Embryonic facial prominence (tissue), 1 donor: ENCODE data around the gene NLRP13.
"Not testable (repeated sequence)": the region's sequence is repeated elsewhere in the genome, so short reads cannot be mapped to it uniquely, and the experiment has no call there.

ENCODE experiments used
- DNase-seq: peaks from one replicate; pipeline ENCODE4 v3.0.0-alpha.2; 2016; ENCODE audit errors: extremely low spot score

Gene NLRP13, protein sequence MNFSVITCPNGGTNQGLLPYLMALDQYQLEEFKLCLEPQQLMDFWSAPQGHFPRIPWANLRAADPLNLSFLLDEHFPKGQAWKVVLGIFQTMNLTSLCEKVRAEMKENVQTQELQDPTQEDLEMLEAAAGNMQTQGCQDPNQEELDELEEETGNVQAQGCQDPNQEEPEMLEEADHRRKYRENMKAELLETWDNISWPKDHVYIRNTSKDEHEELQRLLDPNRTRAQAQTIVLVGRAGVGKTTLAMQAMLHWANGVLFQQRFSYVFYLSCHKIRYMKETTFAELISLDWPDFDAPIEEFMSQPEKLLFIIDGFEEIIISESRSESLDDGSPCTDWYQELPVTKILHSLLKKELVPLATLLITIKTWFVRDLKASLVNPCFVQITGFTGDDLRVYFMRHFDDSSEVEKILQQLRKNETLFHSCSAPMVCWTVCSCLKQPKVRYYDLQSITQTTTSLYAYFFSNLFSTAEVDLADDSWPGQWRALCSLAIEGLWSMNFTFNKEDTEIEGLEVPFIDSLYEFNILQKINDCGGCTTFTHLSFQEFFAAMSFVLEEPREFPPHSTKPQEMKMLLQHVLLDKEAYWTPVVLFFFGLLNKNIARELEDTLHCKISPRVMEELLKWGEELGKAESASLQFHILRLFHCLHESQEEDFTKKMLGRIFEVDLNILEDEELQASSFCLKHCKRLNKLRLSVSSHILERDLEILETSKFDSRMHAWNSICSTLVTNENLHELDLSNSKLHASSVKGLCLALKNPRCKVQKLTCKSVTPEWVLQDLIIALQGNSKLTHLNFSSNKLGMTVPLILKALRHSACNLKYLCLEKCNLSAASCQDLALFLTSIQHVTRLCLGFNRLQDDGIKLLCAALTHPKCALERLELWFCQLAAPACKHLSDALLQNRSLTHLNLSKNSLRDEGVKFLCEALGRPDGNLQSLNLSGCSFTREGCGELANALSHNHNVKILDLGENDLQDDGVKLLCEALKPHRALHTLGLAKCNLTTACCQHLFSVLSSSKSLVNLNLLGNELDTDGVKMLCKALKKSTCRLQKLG

DNA sequence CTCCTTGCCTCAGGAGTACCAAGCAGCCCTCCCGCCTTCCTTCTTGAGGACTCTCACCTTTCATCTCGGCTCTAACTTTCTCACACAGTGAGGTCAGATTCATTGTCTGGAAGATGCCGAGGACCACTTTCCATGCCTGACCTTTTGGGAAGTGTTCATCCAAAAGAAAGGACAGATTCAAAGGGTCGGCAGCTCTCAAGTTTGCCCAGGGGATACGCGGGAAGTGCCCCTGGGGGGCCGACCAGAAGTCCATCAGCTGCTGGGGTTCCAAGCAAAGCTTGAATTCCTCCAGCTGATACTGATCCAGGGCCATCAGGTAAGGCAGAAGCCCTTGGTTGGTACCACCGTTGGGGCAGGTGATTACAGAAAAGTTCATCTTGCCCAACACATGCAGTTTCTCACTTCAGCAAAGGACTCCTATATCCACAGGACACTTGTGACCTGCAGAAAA is at the start of gene NLRP13:
NLRP13 (minus strand) TSS at position 401 of the 451 bp plus-strand sequence; CDS start at position 376, 25 bp downstream.
- no peak for DNase-seq

DNA sequence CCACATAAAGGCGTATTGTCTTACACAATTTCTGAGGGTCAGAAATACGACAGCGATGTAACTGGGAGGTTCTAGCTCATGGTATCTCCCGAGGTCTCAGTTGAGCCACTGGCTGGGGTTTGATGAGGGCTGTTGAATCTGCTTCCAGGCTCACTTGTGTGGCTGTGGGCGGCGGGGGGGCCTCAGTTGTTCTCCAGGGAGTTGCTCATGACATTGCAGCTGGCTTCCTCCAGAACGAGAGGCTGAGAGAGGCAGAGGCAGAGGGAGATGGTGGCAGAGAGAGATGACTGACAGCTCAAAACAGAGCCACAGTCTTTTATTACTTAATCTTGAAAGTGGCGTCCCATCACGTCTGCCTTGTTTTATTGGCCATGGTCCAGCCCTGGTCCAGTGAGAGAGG is 48.3 kb upstream of the NLRP13 start:
- no peak for DNase-seq

DNA sequence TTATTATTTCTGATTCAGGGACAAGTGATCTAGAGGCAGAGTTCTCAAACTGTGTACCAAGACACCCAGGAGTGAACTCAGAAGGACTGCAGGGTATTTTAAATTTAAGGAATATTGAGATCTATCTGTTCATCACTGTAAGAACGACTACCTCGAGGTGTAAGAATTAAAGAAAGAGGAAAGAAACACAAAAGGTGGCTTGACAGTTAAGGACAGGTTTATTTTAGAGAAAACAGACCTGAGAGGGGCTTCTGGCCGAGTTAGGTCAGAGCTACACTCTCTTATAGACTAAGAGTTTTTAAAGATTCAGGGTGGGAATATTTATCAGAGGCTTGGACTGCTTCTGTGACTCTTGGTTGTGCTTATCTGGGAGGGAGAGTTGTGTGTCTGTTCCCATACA is 41.8 kb upstream of the NLRP13 start:
- no peak for DNase-seq

DNA sequence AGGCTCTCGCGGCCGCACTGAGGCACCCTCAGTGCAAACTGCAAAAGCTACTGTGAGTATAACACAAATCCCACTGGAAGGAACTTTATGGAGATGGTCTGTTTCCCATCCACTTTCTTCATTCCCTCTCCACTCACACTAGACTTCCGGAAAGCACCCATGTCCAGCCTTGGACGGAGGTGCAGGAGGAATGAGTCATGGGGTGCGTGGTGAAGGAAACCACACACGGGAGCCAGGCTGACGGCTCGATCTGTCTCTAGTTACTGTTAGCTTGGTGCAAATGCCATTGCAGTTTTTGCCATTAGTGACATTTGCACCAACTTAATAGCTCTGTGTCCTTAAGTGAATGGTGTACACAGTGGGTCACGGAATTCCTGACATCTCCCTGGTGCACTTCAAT is 30.1 kb upstream of the NLRP13 start:
- no peak for DNase-seq

DNA sequence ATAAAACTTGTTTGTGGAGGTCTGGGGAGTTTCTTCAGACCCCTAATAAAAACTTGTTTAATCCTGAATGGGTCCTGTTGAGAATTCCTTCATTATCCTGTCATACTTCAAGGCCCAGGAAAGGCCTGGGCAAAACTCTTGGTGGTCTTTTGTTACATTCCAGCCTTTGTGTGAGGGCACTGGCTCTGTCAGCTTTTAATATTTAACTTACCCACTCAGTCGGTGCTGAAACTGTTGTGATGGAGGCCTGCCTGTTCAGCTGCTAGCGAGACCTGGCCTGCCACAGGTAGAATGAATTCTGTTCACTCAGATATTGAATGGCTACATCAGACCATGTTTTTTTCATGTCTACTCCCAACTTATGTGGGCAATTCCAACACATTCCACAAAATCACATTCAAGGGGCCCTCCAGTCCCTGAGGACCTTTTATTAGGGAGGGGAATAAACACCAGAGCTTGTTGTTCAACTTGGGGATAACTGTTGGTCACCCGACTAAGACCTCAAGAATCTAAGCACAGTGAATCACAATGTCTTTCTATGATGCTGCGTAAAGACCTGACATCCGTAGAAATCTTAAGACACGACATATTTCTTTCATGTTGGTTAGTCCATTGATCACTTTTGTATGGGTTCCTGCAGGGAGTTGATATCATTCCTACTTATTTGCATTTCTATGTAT is 28.0 kb upstream of the NLRP13 start:
- DNase-seq, result no peak

DNA sequence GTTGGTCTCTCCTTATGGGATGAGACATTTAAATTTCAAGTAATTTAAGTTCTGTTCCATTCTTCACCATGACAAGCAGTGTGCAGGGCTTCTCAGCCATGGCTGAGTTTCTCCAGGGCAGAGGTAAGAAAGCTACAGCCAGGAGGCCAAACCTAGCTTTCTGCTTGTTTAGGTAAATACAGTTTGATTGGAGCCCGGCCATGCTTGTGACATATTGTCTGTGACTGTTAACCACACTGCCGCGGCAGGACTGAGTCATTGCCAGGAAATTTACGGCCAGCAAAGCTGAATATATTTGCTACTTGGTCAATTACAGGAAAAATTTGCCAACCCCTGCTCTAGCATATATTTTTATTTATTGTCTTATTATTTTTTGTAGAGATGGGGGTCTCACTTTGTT is 26.2 kb upstream of the NLRP13 start:
- no peak for DNase-seq

DNA sequence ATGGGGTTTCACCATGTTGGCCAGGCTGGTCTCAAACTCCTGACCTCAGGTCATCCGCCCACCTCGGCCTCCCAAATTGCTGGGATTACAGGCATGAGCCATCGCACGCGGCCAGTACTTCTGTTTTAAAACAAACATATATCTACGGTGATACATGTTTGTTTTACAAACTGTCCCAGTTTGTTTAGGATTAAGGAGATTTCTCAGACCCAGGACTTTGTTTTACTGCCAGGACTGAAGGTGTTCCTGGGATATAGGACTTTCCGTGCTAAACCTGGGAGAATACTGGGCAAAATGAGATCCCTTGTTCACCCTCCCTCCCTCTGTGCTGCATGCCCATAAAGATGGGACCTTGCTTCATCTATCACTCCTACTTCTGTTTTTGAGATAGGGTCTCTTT is 24.3 kb upstream of the NLRP13 start:
- DNase-seq, result no peak

DNA sequence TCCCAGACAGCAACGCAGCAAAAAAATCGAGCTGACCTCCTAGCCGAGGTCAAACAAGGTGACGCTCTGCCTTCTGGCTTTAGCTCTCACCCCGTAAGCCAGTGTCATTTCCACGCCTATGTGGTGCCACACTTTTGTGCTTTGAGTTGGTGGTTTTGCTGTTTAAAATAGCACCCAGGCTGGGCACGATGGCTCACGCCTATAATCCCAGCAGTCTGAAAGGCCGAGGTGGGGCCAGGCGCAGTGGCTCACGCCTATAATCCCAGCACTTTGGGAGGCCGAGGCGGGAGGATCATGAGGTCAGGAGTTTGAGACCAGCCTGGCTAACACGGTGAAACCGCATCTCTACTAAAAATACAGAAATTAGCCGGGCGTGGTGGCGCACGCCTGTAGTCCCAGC is 18.4 kb upstream of the NLRP13 start:
- not testable (repeated sequence) for DNase-seq

DNA sequence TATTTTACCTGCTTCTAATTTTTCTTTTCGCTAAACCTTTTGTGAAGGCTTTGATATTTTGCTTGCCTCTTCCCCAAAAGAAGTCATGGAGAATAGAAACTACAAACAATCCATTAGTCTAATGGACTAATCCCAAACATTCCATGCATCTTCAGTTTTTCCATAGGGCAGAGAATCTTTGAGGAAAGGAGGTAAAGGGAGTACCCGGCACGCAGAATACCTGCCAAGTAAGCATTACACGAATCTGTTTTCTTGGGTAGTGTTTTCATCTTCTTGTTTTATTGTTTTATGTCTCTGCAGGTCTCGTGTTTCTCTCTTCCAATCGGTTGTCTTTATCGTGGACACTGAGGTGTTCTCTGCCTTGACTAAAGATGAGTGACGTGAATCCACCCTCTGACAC is 15.4 kb upstream of the NLRP13 start, which contains the start of gene NLRP8:
NLRP8 (plus strand) TSS at position 301 of the 400 bp plus-strand sequence.
- DNase-seq, result no peak

DNA sequence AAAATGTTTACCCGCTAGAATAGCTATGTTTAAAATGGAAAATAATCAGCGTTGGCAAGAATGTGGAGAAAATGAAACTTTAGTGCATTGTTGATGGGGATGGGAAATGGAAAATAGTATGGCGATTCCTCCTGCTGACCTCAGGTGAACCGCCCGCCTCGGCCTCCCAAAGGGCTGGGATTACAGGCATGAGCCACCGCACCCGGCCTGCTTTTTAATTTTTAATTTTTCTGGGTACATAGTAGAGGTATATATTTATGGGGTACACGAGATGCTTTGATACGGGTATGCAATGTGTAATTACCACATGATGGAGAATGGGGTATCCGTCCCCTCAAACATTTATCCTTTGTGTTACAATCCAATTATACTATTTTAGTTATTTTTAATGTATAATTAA is 8.2 kb upstream of the NLRP13 start:
- no peak for DNase-seq

DNA sequence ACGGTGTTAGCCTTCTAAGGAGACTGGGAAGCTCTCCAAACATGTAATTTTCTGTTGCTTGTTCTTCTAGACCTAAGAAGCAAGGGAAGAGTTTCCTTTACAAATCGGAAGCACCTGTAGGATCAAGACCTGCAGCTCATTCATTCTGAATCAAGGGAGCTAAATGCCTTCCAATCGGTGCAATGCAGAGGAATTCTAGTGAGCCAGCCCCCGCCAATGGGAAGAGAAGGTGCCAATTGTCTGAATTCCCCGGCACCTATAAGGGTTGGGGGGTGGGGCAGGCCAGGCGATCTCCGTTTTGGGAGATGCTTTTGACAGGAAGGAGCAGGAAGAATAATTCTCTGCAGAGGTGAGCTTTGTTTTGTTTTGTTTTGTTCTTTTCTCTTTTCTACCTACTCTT is 7.1 kb upstream of the NLRP13 start:
- no peak for DNase-seq

DNA sequence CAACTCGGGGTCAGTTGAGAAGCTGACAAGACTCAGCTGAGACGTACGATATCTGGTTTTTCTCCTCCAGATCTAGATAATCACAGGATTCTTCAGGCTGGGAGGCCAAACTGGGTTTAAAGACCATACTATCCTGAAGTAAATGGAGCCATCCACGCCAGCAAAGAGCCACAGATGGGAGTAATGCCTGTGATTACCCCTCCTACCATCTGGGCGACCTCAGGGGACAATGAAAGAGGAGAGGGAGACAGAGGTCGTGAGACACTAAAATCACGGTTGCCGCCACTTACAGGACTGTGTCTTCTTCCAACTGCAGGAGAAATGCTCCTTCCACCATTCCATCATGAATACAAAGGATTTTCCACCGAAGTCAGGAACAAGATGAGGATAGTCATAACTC is 3.1 kb upstream of the NLRP13 start:
- no peak for DNase-seq

DNA sequence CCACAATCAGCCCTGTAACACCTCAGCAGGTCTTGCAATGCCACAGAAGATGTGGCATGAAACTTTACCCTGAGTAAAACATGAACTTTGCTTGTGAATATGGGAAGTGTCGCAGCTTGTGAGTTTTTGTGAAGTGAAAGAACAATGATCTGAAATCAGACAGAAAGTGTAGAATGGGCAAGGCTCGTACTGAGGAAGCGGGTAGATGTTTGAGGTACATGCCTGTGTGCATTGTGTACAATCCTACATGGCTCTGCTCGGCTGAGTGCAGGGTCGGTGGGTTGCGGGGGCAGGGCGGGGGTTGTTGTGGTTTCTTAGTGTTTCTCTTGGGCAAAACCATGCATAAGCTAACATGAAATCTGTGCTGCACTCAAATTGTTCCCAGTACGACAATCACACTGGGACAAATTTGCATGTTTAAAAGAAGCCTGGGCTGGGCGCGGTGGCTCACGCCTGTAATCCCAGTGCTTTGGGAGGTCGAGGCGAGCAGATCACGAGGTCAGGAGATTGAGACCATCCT is 1.1 kb downstream of the NLRP13 start:
- DNase-seq, result no peak

DNA sequence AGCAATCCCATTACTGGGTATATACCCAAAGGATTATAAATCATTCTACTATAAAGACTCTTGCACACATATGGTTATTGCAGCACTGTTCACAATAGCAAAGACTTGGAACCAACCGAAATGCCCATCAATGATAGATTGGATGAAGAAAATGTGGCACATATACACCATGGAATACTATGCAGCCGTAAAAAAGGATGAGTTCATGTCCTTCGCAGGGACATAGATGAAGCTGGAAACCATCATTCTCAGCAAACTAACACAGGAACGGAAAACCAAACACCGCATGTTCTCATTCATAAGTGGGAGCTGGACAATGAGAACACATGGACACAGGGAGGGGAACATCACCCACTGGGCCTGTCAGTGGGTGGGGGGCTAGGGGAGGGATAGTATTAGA is 2.9 kb downstream of the NLRP13 start:
- DNase-seq, result not testable (repeated sequence)

DNA sequence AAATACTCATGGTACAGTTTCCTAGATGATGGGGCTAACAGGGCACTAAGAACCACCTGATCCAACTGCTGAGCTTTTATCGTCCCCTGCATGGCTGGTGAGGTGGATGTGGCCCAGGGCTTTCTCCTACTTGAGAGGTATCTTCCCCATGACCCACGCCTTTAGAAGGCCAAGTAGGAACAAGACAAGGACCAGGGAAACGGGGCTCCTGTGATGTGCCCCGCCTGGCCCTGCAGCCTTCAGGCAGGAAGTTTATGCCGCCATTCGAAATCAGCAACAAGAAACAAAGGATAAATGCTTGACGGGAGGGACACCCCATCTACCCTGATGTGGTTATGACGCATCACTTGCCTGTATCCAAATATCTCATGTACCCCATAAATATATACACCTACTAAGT is 4.1 kb downstream of the NLRP13 start:
- no peak for DNase-seq

DNA sequence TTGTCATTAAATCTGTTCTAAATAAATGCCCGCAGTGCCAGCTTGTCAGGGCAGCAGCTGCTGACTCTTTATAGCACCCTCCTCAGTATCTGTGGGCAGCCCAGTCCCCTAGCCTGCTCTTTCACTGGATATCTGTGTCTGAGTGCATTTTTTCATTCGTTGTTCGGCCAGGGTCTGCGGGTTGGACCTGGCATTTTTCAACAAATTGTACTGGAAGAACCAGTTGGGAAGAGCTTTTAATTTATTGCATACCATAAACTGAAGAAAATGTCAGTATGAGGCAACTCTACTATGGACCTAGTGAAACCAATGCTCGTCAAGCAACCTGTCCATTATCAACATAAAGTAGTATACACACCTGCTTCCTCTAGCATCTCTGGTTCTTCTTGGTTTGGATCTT is 8.6 kb downstream of the NLRP13 start:
- no peak for DNase-seq

DNA sequence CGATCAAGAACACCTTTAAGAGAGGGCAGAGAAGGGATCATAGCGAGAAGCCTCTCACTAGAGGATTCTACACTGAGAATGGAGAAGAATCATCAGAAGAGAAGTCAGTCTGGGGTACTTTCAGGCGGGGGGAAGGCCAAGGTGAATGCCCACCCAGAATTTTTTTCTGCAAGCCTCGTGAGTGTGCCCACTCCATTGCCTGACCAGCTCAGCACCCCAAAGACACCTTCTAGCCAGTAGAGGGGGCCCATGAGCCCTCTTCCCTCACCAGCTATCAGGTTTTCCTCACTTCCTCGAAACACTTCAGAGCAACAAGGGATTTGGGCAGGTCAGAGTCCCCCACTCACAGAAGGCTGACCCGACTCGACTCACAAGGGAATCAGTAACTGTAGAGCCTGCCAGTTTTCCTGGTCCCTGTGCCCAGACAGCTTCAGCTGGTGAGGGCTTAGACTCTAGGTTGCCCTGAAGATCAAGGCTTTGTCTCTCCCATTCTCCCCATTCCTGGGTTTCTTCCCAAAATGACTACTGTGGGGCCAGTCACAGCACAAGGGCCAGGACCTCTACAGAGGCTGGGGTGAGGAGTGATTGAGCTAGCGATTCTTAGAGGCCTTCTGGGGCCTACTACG is 18.4 kb downstream of the NLRP13 start:
- DNase-seq, result no peak

DNA sequence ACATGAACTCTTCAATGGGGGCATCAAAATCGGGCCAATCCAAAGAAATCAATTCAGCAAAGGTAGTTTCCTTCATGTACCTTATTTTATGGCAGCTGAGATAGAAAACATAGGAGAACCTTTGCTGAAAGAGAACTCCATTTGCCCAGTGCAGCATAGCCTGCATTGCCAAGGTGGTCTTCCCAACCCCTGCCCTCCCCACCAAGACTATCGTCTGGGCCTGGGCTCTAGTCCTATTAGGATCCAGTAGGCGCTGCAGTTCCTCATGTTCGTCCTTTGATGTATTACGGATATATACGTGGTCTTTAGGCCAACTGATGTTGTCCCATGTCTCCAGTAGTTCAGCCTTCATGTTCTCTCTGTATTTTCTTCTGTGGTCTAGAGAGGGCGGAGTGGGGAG is 19.2 kb downstream of the NLRP13 start:
- no peak for DNase-seq

DNA sequence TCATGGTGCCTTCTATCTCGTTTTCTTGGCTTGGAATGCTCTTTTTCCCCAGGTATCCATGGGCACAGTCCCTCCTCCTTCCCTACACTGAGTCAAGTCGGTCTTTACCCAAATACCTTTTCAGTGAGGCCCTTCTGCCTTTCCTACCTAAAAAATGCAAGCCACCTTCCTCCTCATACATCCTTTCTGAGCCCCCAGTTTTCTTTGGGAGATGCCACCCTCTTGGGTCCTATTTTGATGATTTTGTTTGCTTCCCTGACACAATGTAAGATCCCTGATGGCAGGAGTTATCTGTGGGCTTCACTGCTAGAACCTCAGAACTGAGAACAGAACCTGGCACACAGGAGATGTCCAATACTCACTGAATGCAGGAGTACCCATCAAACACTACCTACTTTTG is 22.3 kb downstream of the NLRP13 start:
- DNase-seq, result no peak

DNA sequence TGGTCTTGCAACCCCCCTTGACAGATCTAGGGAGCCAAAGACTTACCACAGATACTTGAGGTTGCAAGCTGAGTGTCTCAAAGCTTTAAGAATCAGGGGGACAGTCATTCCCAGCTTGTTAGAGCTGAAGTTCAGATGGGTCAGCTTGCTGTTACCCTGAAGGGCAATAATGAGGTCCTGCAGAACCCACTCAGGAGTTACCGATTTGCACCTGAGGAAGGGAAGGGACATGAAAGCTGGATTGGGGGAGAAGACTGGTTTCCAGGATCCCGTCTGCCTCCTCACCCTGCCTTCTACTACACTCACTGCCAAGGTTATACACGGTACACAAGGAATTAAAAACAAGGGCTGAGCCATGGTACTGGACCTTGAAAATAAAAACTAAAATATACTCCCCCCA is 24.4 kb downstream of the NLRP13 start:
- DNase-seq, result no peak

DNA sequence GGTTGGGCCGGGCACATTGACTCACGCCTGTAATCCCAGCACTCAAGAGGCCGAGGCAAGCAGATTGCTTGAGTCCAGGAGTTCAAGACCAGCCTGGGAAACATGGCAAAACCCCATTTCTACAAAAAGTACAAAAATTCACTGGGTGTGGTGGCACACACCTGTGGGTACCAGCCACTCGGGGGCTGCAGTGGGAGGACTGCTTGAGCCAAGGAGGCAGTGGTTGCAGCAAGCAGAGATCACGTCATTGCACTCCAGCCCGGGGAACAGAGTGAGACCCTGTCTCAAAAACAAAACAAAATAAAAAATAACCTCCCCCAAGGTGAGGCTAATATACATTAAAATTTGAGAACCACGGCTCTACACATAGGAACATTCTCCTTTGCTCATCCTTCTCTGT is 24.9 kb downstream of the NLRP13 start:
- no peak for DNase-seq
